GM21390 (cell line): ENCODE measurements around the gene PTPRS.
"Not testable (repeated sequence)": the region's sequence is repeated elsewhere in the genome, so short reads cannot be mapped to it uniquely, and the experiment has no call there.

Experiments
- ATAC-seq: cut with Tn5 transposase; IDR thresholded peaks from one replicate; pipeline ENCODE4 v1.9.1; 2021; ENCODE audit not compliant: unreplicated experiment

Gene PTPRS

GRCh38 chr19:5334366-5334739 lies 6.3 kb downstream of the PTPRS start:
- ATAC-seq = no peak

DNA sequence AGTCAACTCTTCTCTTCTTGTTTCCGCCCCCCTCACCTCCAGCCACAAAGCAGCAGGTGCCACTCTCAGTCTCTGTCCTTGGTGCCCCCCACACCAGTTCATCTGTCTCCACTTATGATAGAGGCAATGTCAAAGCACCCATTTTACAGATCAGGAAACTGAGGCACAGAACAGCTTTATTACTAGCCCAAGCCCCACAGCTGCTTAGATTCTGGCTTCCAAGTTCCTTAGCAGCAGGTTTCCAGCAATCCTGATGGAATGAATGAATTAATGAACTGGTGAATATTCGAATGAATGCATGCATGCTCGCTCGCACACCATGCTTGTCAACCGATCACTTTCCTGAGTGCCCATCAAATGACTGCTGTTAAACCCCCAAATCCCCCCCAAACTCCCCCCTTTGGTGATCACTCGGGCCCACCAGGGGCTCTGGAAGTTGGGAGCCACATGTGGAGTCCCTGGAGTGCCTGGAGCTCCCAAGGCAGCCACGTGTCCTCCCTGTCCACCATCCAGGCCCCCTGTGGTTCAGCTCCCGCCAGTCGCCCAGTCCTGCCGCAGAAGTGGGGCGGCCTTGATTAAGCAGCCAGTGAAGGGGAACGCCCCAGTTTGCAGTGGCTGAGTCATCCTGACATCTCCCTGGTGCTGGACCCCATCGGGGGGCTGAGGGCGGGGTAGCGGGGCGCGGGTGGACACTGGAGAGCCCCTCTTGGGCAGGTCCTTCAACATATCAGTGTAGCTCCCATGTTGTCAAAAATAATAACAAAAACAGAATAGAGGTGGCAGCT lies 6.8 kb downstream of the PTPRS start:
- ATAC-seq = no peak

- no peak for ATAC-seq
Observed at GRCh38 chr19:5332501-5332900, 8.1 kb downstream of the PTPRS start.

DNA sequence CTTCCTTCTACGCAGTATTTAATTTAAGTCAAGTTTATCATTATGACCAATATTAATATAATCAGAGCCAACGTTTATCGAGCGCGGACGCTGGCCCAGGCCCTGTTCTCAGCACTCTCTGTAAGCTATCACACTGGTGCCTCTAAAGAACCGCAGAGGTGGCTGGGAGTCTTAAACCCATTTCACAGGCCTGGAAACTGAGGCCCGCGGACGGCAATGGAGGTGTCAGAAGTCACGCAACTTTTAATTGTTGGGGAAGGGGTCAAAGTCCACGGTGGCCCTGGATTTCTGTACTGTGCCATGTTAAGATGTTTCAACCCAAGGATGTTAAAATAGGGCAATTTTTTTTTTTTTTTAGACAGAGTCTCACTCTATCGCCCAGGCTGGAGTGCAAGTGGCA lies 8.8 kb downstream of the PTPRS start:
- ATAC-seq = no peak

DNA sequence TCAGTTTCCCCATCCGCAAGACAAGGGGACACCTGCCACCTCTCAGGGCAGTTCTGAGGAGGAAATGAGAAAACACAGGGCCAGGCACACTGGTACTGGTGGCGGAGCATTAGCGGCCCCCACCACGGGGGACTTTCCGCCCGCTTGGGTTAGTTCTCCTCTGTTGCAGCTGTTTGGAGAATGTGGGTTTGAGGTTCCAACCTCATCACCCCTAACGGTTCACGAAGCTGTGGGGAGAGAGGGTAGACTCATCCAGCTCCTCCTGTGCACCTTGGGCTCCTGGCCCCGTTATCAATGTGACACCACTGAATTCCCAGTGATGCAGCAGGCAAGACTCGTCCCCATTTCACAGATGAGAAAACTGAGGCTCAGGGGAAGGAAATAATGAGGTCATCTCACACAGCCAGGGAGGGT lies 10.3 kb downstream of the PTPRS start:
- ATAC-seq = no peak

- ATAC-seq = no peak
Observed at GRCh38 chr19:5329141-5329540, 11.5 kb downstream of the PTPRS start.

DNA sequence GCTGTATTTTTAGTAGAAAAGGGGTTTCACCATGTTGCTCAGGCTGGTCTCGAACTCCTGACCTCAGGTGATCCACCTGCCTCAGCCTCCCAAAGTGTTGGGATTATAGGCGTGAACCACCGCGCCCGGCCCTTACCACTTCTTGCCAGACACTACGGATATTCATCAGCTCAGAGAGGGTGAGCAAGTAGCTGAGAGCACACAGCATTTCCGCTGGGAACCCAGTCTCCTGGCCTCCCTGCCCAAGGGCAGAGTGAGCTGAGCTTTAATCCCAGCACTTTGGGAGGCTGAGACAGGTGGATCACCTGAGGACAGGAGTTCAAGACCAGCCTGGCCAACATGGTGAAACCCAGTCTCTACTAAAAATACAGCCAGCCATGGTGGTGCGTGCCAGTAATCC lies 12.2 kb downstream of the PTPRS start:
- ATAC-seq = not testable (repeated sequence)

DNA sequence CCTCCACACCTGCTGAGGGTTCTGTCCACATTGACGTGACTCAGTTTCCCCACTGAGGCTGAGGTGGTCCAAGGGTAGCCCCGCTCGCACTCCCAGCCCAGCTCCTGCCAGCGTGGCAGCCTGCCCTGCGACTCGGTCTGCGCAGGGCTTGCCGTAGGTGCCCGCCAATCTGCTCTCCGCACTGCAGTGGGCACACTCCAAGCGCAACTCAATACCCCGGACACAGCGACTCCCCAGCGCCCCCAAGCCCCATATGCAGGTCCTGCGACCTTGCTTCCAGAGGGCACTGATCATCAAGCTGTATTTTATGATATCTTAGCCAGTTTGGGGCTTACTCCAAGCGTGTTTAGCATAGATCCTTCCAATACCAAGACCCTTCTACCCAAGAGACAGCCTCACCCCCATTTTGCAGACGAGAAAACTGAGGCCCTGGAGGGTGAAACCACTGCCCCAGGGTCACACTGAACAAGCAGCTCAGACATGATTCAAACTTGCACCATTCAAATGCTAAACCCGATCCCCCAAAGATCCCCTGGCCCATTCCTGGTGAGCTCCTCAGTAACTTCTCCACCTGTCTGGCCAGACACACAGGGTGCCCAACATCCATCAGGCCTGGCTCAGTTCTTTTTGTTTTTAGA lies 13.5 kb downstream of the PTPRS start:
- ATAC-seq = no peak

GRCh38 chr19:5326545-5326944 lies 14.1 kb downstream of the PTPRS start:
- ATAC-seq = no peak

- no peak for ATAC-seq
Observed at GRCh38 chr19:5324947-5325346, 15.7 kb downstream of the PTPRS start.

GRCh38 chr19:5323475-5323811 lies 17.2 kb downstream of the PTPRS start:
- ATAC-seq = no peak

GRCh38 chr19:5321851-5322681 lies 18.5 kb downstream of the PTPRS start:
- no peak for ATAC-seq

DNA sequence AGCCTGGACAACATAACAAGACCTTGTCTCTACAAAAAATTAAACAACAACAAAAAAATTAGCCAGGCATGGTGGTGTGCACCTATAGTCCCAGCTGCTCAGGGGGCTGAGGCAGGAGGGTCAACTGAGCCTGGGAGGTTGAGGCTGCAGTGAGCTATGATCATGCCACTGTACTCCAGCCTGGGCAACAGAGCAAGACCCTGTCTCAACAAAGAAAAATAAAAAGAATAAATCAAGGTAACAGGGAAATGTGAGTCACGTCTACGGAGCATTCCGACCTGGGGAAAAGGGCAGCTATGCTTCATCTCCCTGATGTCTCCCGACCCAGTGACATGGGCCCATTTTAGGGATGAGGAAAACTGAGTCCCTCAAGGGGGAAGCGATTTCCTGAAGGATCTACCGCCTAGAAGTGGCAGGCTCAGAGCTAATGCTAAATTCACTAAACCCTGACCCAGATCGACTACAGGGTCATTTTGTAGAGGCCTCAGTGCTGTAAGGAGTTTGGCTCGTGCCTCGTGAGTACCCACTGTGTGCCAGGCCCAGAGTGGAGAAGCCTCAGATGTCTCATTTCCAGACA lies 19.5 kb downstream of the PTPRS start:
- ATAC-seq = no peak

DNA sequence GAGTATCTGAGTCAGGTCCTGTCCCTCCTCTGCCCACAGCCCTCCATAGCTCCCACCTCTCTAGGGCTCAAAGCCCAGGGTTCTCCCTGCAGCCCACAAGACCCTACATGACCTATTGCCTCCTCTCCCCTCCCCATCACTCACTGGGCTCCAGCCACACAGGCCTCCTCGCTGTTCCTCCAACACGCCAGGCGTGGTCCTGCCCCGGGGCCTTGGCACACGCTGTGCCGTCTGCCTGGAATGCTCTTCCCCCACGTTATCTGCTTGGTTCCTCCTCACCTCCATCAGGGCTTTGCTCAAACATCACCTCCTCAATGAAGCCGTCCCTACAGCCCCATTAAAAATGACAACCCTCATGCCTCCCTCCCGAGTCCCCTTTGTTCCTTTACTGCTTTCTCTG lies 21.1 kb downstream of the PTPRS start:
- ATAC-seq = no peak

DNA sequence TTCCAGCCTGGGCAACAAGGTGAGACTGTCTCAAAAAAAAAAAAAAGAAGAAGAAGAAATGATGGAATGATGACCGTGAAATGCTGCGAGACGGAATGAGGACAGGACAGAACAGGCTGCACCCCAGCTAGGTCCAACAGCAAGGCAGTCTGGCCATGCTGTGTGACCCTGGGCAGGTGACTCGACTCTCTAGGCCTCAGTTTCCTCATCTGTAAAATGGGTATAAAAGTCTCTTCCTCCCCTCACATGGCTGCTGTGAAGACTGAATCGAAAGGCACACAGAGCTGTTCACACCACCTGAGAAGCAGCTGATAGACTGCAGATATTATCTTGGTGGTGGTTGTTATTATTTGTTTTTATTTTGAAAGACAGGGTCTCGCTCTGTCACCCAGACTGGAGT lies 22.3 kb downstream of the PTPRS start:
- ATAC-seq = no peak

- no peak for ATAC-seq
Observed at GRCh38 chr19:5317321-5317720, 23.3 kb downstream of the PTPRS start.

DNA sequence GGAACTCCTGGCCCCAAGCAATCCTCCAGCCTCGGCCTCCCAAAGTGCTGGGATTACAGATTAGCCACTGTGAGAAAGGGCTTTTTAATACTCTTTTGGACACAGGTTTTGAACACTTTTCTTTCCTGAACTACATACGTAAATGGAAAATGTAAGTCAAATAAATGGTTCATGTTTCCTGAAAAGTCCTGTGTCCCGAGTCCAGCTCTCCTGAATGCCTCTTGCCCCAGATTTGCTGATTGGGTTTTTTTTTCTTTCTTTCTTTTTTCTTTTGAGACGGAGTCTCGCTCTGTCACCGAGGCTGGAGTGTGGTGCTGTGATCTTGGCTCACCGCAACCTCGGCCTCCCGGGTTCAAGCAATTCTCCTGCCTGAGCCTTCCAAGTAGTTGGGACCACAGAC lies 24.5 kb downstream of the PTPRS start:
- ATAC-seq = no peak

GRCh38 chr19:5314907-5315298 lies 25.7 kb downstream of the PTPRS start:
- ATAC-seq = no peak

GRCh38 chr19:5314012-5314906 lies 26.4 kb downstream of the PTPRS start:
- ATAC-seq = no peak

DNA sequence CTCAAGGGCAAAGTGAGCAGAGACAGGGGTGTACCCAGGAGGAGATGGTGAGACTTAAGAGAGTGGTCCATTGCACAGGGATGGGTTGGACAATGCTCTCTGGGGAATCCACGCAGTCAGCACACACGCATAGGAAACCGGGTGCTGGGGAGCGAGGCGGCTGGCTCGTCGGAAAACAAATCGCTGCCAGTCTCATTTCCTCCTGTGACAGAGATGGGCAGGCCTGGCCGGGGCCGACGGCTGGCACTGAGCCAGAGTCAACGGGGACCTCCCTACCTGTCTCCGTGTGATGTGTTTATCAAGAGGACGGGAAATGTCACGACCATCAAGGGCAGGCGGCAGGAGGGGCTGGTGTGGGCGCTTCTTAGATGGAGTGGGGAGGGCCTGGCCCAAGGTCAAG lies 27.3 kb downstream of the PTPRS start:
- ATAC-seq = no peak

- no peak for ATAC-seq
Observed at GRCh38 chr19:5312058-5312457, 28.6 kb downstream of the PTPRS start.
